Measurements from ENCODE around the gene NUP205.

GRCh38 chr7:135616136-135616535 is 58.4 kb downstream of the NUP205 start:
- TF ChIP-seq, protein P1, sequence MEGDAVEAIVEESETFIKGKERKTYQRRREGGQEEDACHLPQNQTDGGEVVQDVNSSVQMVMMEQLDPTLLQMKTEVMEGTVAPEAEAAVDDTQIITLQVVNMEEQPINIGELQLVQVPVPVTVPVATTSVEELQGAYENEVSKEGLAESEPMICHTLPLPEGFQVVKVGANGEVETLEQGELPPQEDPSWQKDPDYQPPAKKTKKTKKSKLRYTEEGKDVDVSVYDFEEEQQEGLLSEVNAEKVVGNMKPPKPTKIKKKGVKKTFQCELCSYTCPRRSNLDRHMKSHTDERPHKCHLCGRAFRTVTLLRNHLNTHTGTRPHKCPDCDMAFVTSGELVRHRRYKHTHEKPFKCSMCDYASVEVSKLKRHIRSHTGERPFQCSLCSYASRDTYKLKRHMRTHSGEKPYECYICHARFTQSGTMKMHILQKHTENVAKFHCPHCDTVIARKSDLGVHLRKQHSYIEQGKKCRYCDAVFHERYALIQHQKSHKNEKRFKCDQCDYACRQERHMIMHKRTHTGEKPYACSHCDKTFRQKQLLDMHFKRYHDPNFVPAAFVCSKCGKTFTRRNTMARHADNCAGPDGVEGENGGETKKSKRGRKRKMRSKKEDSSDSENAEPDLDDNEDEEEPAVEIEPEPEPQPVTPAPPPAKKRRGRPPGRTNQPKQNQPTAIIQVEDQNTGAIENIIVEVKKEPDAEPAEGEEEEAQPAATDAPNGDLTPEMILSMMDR (IDR thresholded peaks at IDR 0.05): no peak
- TF ChIP-seq POLR2A (IDR thresholded peaks at IDR 0.05): no peak
- TF ChIP-seq POLR2AphosphoS5 (IDR thresholded peaks at IDR 0.05): no peak
